Upper lobe of left lung (tissue), 4 donors: ENCODE data around the gene CBLN3.

ENCODE experiments used
- CTCF ChIP-seq, 6 experiments: fragments of 450-650 bp in 4 of 6; fragments of 200-600 bp in 2 of 6; sonication (generic) in 2 of 6; IDR thresholded peaks; one replicate each; pipeline ENCODE4 v1.5.1; 2016 to 2019; ENCODE audit warnings: antibody characterized with exemption in 6 of 6
- POLR2A ChIP-seq, 4 donors: fragments of 450-650 bp; IDR thresholded peaks; one replicate each; pipeline ENCODE4 v1.5.1; 2016 to 2017; ENCODE audit warnings: antibody characterized with exemption in 4 of 4, mild to moderate bottlenecking in 2 of 4

DNA sequence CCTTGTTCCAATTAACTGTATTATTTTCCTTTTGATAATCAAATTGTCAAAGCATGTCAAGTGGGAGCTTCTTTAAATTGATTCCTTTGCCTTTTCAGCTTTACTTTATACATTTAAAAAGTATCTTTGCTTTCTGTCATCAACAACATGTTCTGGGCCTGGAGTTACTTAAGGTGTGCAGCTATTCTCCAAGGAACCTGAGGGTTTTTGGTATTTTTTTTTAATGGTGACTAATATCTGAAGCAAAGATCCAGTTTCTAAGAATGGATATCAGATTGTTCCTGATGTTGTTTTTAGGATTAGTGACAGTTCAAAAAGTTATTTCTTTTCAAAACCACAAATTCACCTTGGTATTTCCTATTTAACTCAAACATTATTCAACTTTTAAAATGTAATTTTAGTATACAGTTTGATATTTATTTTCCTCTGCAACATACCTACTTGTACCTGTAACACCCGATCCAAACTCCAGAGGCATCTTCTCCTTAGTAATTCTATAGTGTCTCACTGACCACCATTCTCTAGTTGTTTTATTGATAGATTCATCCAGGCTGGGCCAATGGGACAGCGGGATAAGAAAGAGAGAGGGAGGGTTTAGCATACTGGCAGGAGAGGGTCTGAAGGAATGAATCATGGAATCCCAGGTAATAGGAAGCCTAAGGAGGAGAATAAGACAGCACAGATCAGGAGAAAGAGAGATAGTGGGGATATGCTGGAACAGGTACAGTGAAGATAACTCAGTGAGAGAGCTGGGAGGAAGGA, 3.1 kb downstream of the CBLN3 start:
- TF ChIP-seq CTCF (IDR thresholded peaks at IDR 0.05) (no peak), POLR2A (IDR thresholded peaks at IDR 0.05) (no peak)
